NCI-H2196 (cell line): ENCODE data around the gene CC2D2B.

Source experiments
- DNase-seq: peaks from one replicate; lab custom pipeline; 2025; ENCODE audit not compliant: unreplicated experiment; lab: John Stamatoyannopoulos, UW

CC2D2B gene

GRCh38 chr10:96074776-96075175 is 167.0 kb downstream of the CC2D2B start:
- DNase-seq: no peak

GRCh38 chr10:96075977-96076376 is 168.2 kb downstream of the CC2D2B start:
- no peak for DNase-seq

GRCh38 chr10:96077156-96077555 is 169.4 kb downstream of the CC2D2B start:
- no peak for DNase-seq

GRCh38 chr10:96082153-96082552 is 174.4 kb downstream of the CC2D2B start:
- no peak for DNase-seq
